ENCODE results near the gene SNRPA.

SNRPA gene

GRCh38 chr19:40740747-40741146 is 10.3 kb upstream of the SNRPA start:
- no peak overlapping the region for H3K4me2 ChIP-seq (ENCODE audit: low read depth, low read length, poor library complexity, severe bottlenecking)
- no peaks in the 10 kb centered on the region for H3K36me3 ChIP-seq (ENCODE audit: insufficient read depth, low read length)
- no peaks in the 10 kb centered on the region for H3K79me2 ChIP-seq (ENCODE audit: insufficient read depth, low read length)
- no peak overlapping the region for H2AFZ ChIP-seq (ENCODE audit: low read length)
- no peaks in the 10 kb centered on the region for H3K4me1 ChIP-seq (ENCODE audit: insufficient read depth, low read length, poor library complexity, severe bottlenecking)
- no peak overlapping the region for H3K9ac ChIP-seq (ENCODE audit: low read depth, low read length, poor library complexity, severe bottlenecking)
- H3F3A ChIP-seq (ENCODE audit: low read depth): no peaks in the 10 kb centered on the region
- no peaks in the 10 kb centered on the region for H3K9me2 ChIP-seq (replicated peaks; ENCODE audit: low read depth, low read length)
- H3K27me3 ChIP-seq (ENCODE audit: insufficient read depth, low read length, poor library complexity, severe bottlenecking): no peaks in the 10 kb centered on the region
- TF ChIP-seq CTCF (conservative IDR thresholded peaks at IDR 0.05; ENCODE audit: low read length): no peak
- no peak for TF ChIP-seq EZH2phosphoT487 (IDR thresholded peaks at IDR 0.05; ENCODE audit: borderline replicate concordance)
- no peaks in the 10 kb centered on the region for H3K9me3 ChIP-seq (ENCODE audit: insufficient read depth, low read depth, low read length)
- H3K4me3 ChIP-seq (ENCODE audit: low read length, poor library complexity, severe bottlenecking): no peak overlapping the region
- no peaks in the 10 kb centered on the region for H4K20me1 ChIP-seq (ENCODE audit: insufficient read depth, low read length, poor library complexity, severe bottlenecking)

GRCh38 chr19:40741527-40742390 is 9.2 kb upstream of the SNRPA start:
- Histone ChIP-seq H3K9me3 (ENCODE audit: insufficient read depth, low read depth, low read length) (no peaks in the 10 kb centered on the region), H4K20me1 (ENCODE audit: insufficient read depth, low read length, poor library complexity, severe bottlenecking) (no peaks in the 10 kb centered on the region), H3K4me3 (ENCODE audit: low read length, poor library complexity, severe bottlenecking) (no peak overlapping the region), H3K79me2 (ENCODE audit: insufficient read depth, low read length) (no peaks in the 10 kb centered on the region), H3K4me2 (ENCODE audit: low read depth, low read length, poor library complexity, severe bottlenecking) (no peak overlapping the region), H3K9ac (ENCODE audit: low read depth, low read length, poor library complexity, severe bottlenecking) (no peak overlapping the region), H2AFZ (ENCODE audit: low read length) (no peak overlapping the region), H3K36me3 (ENCODE audit: insufficient read depth, low read length) (no peaks in the 10 kb centered on the region), H3K4me1 (ENCODE audit: insufficient read depth, low read length, poor library complexity, severe bottlenecking) (no peaks in the 10 kb centered on the region), H3K27me3 (ENCODE audit: insufficient read depth, low read length, poor library complexity, severe bottlenecking) (no peaks in the 10 kb centered on the region), H3K9me2 (replicated peaks; ENCODE audit: low read depth, low read length) (no peaks in the 10 kb centered on the region), H3F3A (ENCODE audit: low read depth) (no peaks in the 10 kb centered on the region)
- TF ChIP-seq EZH2phosphoT487 (IDR thresholded peaks at IDR 0.05; ENCODE audit: borderline replicate concordance) (no peak), CTCF (conservative IDR thresholded peaks at IDR 0.05; ENCODE audit: low read length) (no peak)

GRCh38 chr19:40742477-40742876 is 8.5 kb upstream of the SNRPA start:
- no peaks in the 10 kb centered on the region for H3K4me1 ChIP-seq (ENCODE audit: insufficient read depth, low read length, poor library complexity, severe bottlenecking)
- no peaks in the 10 kb centered on the region for H4K20me1 ChIP-seq (ENCODE audit: insufficient read depth, low read length, poor library complexity, severe bottlenecking)
- TF ChIP-seq CTCF (conservative IDR thresholded peaks at IDR 0.05; ENCODE audit: low read length) (no peak), EZH2phosphoT487 (IDR thresholded peaks at IDR 0.05; ENCODE audit: borderline replicate concordance) (no peak)
- H3F3A ChIP-seq (ENCODE audit: low read depth): no peaks in the 10 kb centered on the region
- no peaks in the 10 kb centered on the region for H3K36me3 ChIP-seq (ENCODE audit: insufficient read depth, low read length)
- no peak overlapping the region for H3K9ac ChIP-seq (ENCODE audit: low read depth, low read length, poor library complexity, severe bottlenecking)
- no peaks in the 10 kb centered on the region for H3K27me3 ChIP-seq (ENCODE audit: insufficient read depth, low read length, poor library complexity, severe bottlenecking)
- no peaks in the 10 kb centered on the region for H3K9me2 ChIP-seq (replicated peaks; ENCODE audit: low read depth, low read length)
- no peak overlapping the region for H3K4me3 ChIP-seq (ENCODE audit: low read length, poor library complexity, severe bottlenecking)
- no peaks in the 10 kb centered on the region for H3K9me3 ChIP-seq (ENCODE audit: insufficient read depth, low read depth, low read length)
- no peak overlapping the region for H3K4me2 ChIP-seq (ENCODE audit: low read depth, low read length, poor library complexity, severe bottlenecking)
- H3K79me2 ChIP-seq (ENCODE audit: insufficient read depth, low read length): peaks cover under 1% of the 10 kb centered on the region; the same call in 1 of the 2 replicates
- H2AFZ ChIP-seq (ENCODE audit: low read length): no peak overlapping the region

All from Loucy (cell line).